ENCODE results near the gene NXPE4.

NXPE4 gene

DNA sequence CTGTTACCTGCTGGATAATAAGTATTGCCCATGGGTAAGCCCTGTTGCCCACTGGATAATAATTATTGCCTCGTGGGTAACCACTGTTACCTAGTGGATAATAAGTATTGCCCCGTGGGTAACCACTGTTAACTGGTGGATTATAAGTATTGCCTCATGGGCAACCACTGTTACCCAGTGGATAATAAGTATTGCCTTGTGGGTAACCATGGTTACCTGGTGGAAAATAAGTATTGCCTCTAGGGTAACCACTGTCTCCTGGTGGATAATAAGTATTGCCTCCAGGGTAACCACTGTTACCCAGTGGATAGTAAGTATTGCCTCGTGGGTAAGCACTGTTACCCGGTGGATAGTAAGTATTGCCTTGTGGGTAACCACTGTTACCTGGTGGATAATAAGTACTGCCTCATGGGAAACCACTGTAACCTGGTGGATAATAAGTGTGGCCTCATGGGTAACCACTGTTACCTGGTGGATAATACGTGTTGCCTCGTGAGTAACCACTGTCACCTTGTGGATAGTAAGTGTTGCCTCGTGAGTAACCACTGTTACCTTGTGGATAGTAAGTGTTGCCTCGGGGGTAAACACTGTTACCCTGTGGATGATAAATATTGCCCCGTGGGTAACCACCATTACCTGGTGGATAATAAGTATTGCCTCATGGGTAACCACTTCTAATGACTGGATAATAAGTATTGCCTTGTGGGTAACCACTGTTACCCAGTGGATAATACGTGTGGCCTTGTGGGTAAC is 29.0 kb upstream of the NXPE4 start:
- no peak for DNase-seq
- H3K9ac ChIP-seq (ENCODE audit: low read length), result no peak overlapping the region
- no peak overlapping the region for H3K4me3 ChIP-seq (ENCODE audit: low read length)
- no peaks in the 10 kb centered on the region for H4K20me1 ChIP-seq (ENCODE audit: insufficient read depth, low read length)
- no peak overlapping the region for H2AFZ ChIP-seq (ENCODE audit: low read length)
- no peak overlapping the region for H3K27ac ChIP-seq (ENCODE audit: low read length)
- no peaks in the 10 kb centered on the region for H3K4me1 ChIP-seq (ENCODE audit: low read length)
- no peaks in the 10 kb centered on the region for H3F3A ChIP-seq (ENCODE audit: insufficient read depth, low read length)
- H3K79me2 ChIP-seq (ENCODE audit: low read length), result no peaks in the 10 kb centered on the region
- H3K9me2 ChIP-seq (replicated peaks; ENCODE audit: insufficient read depth, low read length), result no peaks in the 10 kb centered on the region
- H3K4me2 ChIP-seq (ENCODE audit: low read depth, low read length), result no peak overlapping the region
- H3K9me3 ChIP-seq (replicated peaks; ENCODE audit: insufficient read depth, low read length), result no peaks in the 10 kb centered on the region
- H3K36me3 ChIP-seq (replicated peaks; ENCODE audit: insufficient read depth, low read length), result no peaks in the 10 kb centered on the region
- no peaks in the 10 kb centered on the region for H3K27me3 ChIP-seq (replicated peaks; ENCODE audit: insufficient read depth, low read length)
- TF ChIP-seq, protein P1, sequence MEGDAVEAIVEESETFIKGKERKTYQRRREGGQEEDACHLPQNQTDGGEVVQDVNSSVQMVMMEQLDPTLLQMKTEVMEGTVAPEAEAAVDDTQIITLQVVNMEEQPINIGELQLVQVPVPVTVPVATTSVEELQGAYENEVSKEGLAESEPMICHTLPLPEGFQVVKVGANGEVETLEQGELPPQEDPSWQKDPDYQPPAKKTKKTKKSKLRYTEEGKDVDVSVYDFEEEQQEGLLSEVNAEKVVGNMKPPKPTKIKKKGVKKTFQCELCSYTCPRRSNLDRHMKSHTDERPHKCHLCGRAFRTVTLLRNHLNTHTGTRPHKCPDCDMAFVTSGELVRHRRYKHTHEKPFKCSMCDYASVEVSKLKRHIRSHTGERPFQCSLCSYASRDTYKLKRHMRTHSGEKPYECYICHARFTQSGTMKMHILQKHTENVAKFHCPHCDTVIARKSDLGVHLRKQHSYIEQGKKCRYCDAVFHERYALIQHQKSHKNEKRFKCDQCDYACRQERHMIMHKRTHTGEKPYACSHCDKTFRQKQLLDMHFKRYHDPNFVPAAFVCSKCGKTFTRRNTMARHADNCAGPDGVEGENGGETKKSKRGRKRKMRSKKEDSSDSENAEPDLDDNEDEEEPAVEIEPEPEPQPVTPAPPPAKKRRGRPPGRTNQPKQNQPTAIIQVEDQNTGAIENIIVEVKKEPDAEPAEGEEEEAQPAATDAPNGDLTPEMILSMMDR (IDR thresholded peaks at IDR 0.05; ENCODE audit: low read length), result no peak
- TF ChIP-seq EZH2 (optimal IDR thresholded peaks at IDR 0.05; ENCODE audit: low read depth, low read length), result no peak

- TF ChIP-seq EZH2phosphoT487 (IDR thresholded peaks at IDR 0.05; ENCODE audit: low read length) (no peak), EZH2 (optimal IDR thresholded peaks at IDR 0.05; ENCODE audit: low read depth, low read length) (no peak)
- TF ChIP-seq, protein P1 (IDR thresholded peaks at IDR 0.05; ENCODE audit: low read length), result no peak
- no peaks in the 10 kb centered on the region for H3K27me3 ChIP-seq (replicated peaks; ENCODE audit: insufficient read depth, low read length)
- H3K27ac ChIP-seq (ENCODE audit: low read length), result no peak overlapping the region
- H2AFZ ChIP-seq (ENCODE audit: low read length), result no peak overlapping the region
- H3K9me3 ChIP-seq (replicated peaks; ENCODE audit: insufficient read depth, low read length), result no peaks in the 10 kb centered on the region
- no peaks in the 10 kb centered on the region for H3K9me2 ChIP-seq (replicated peaks; ENCODE audit: insufficient read depth, low read length)
- no peak for DNase-seq
- no peaks in the 10 kb centered on the region for H3K36me3 ChIP-seq (replicated peaks; ENCODE audit: insufficient read depth, low read length)
- no peak overlapping the region for H3K4me2 ChIP-seq (ENCODE audit: low read depth, low read length)
- H4K20me1 ChIP-seq (ENCODE audit: insufficient read depth, low read length), result no peaks in the 10 kb centered on the region
- no peak overlapping the region for H3K4me3 ChIP-seq (ENCODE audit: low read length)
- no peaks in the 10 kb centered on the region for H3K4me1 ChIP-seq (ENCODE audit: low read length)
- no peaks in the 10 kb centered on the region for H3K79me2 ChIP-seq (ENCODE audit: low read length)
- no peaks in the 10 kb centered on the region for H3F3A ChIP-seq (ENCODE audit: insufficient read depth, low read length)
- H3K9ac ChIP-seq (ENCODE audit: low read length), result no peak overlapping the region
Measured at GRCh38 chr11:114623720-114624119, 28.1 kb upstream of the NXPE4 start.

GRCh38 chr11:114622858-114623257 is 27.3 kb upstream of the NXPE4 start:
- Histone ChIP-seq H3F3A (ENCODE audit: insufficient read depth, low read length) (no peaks in the 10 kb centered on the region), H3K4me1 (ENCODE audit: low read length) (no peaks in the 10 kb centered on the region), H3K4me3 (ENCODE audit: low read length) (no peak overlapping the region), H3K9me3 (replicated peaks; ENCODE audit: insufficient read depth, low read length) (no peaks in the 10 kb centered on the region), H3K36me3 (replicated peaks; ENCODE audit: insufficient read depth, low read length) (no peaks in the 10 kb centered on the region), H3K4me2 (ENCODE audit: low read depth, low read length) (no peak overlapping the region), H3K9ac (ENCODE audit: low read length) (no peak overlapping the region), H4K20me1 (ENCODE audit: insufficient read depth, low read length) (no peaks in the 10 kb centered on the region), H3K27ac (ENCODE audit: low read length) (no peak overlapping the region), H2AFZ (ENCODE audit: low read length) (no peak overlapping the region), H3K27me3 (replicated peaks; ENCODE audit: insufficient read depth, low read length) (no peaks in the 10 kb centered on the region), H3K9me2 (replicated peaks; ENCODE audit: insufficient read depth, low read length) (no peaks in the 10 kb centered on the region), H3K79me2 (ENCODE audit: low read length) (no peaks in the 10 kb centered on the region)
- no peak for DNase-seq
- TF ChIP-seq EZH2phosphoT487 (IDR thresholded peaks at IDR 0.05; ENCODE audit: low read length), result no peak
- no peak for TF ChIP-seq EZH2 (optimal IDR thresholded peaks at IDR 0.05; ENCODE audit: low read depth, low read length)
- TF ChIP-seq, protein P1 (IDR thresholded peaks at IDR 0.05; ENCODE audit: low read length), result no peak
